Mesothelial cell of epicardium (in vitro differentiated cells): Measurements from ENCODE around the gene ACTN1. TPM values are rescaled to one million over a fixed set of nuclear protein-coding genes. Genes with fewer than 3 reads are reported as not detected.

Experiments used
- DNase-seq, 2 experiments: peaks; one replicate each; pipeline ENCODE4 v3.0.0; 2021; ENCODE audit warnings: low spot score in 2 of 2; ENCODE audit not compliant: unreplicated experiment in 2 of 2
- H3K27ac Mint-ChIP-seq: 2 replicates; pipeline ENCODE4 v1.8.0; 2021; ENCODE audit warnings: mixed read lengths
- H3K27me3 Mint-ChIP-seq: 2 replicates; pipeline ENCODE4 v1.8.0; 2021; ENCODE audit warnings: low read depth, mixed read lengths
- H3K36me3 Mint-ChIP-seq: 2 replicates; pipeline ENCODE4 v1.8.0; 2021; ENCODE audit warnings: mixed read lengths
- H3K4me1 Mint-ChIP-seq: 2 replicates; pipeline ENCODE4 v1.8.0; 2021; ENCODE audit warnings: mixed read lengths
- H3K4me3 Mint-ChIP-seq: 2 replicates; pipeline ENCODE4 v1.8.0; 2021; ENCODE audit warnings: mild to moderate bottlenecking, moderate library complexity, mixed read lengths
- H3K9me3 Mint-ChIP-seq: 2 replicates; pipeline ENCODE4 v1.8.0; 2021; ENCODE audit warnings: mixed read lengths
- CTCF ChIP-seq: fragments of 200-600 bp; sonication (generic); IDR thresholded peaks from one replicate; pipeline ENCODE4 v1.5.0; 2021; ENCODE audit warnings: antibody characterized with exemption; ENCODE audit not compliant: unreplicated experiment
- total RNA-seq: library from RNA; stranded (reverse); gene quantifications from 3 replicates; pipeline ENCODE4 v1.2.1, GENCODE V29; 2021

ACTN1 gene
- total RNA-seq, 1 donor from 2014 or later = 166 TPM

- Mint-ChIP-seq H3K27ac (no peak overlapping the region), H3K4me1 (no peaks in the 10 kb centered on the region), H3K4me3 (no peak overlapping the region), H3K9me3 (peaks cover 9% of the 10 kb centered on the region), H3K36me3 (no peaks in the 10 kb centered on the region), H3K27me3 (no peaks in the 10 kb centered on the region)
- TF ChIP-seq CTCF = no peak
- DNase-seq = no peak
Observed at GRCh38 chr14:68998062-68998461, 19.0 kb upstream of the ACTN1 start.

- Mint-ChIP-seq H3K27me3 (no peaks in the 10 kb centered on the region), H3K36me3 (no peaks in the 10 kb centered on the region), H3K4me3 (no peak overlapping the region), H3K27ac (no peak overlapping the region), H3K4me1 (no peaks in the 10 kb centered on the region), H3K9me3 (peaks cover 9% of the 10 kb centered on the region)
- DNase-seq = no peak
- no peak for TF ChIP-seq CTCF
Observed at GRCh38 chr14:68995731-68996130, 16.6 kb upstream of the ACTN1 start.

- no peak for TF ChIP-seq CTCF
- no peak for DNase-seq
- peaks cover 3% of the 10 kb centered on the region for H3K4me1 Mint-ChIP-seq
- H3K27ac Mint-ChIP-seq = no peak overlapping the region
- no peaks in the 10 kb centered on the region for H3K27me3 Mint-ChIP-seq
- peaks cover 9% of the 10 kb centered on the region for H3K9me3 Mint-ChIP-seq
- H3K4me3 Mint-ChIP-seq = no peak overlapping the region
- H3K36me3 Mint-ChIP-seq = no peaks in the 10 kb centered on the region
Observed at GRCh38 chr14:68994056-68994455, 15.0 kb upstream of the ACTN1 start.

GRCh38 chr14:68987653-68988036, 8.5 kb upstream of the ACTN1 start:
- DNase-seq = no peak
- H3K27me3 Mint-ChIP-seq = no peaks in the 10 kb centered on the region
- H3K27ac Mint-ChIP-seq = no peak overlapping the region
- H3K9me3 Mint-ChIP-seq = no peaks in the 10 kb centered on the region
- peaks cover 7% of the 10 kb centered on the region for H3K4me1 Mint-ChIP-seq
- H3K4me3 Mint-ChIP-seq = no peak overlapping the region
- H3K36me3 Mint-ChIP-seq = no peaks in the 10 kb centered on the region
- TF ChIP-seq CTCF = no peak

GRCh38 chr14:68986926-68987652, 8.0 kb upstream of the ACTN1 start:
- no peaks in the 10 kb centered on the region for H3K27me3 Mint-ChIP-seq
- H3K36me3 Mint-ChIP-seq = no peaks in the 10 kb centered on the region
- H3K27ac Mint-ChIP-seq = no peak overlapping the region
- no peak for TF ChIP-seq CTCF
- no peak for DNase-seq
- peaks cover 7% of the 10 kb centered on the region for H3K4me1 Mint-ChIP-seq
- H3K9me3 Mint-ChIP-seq = no peaks in the 10 kb centered on the region
- no peak overlapping the region for H3K4me3 Mint-ChIP-seq

- Mint-ChIP-seq H3K27me3 (no peaks in the 10 kb centered on the region), H3K36me3 (no peaks in the 10 kb centered on the region), H3K4me1 (peaks cover 14% of the 10 kb centered on the region), H3K27ac (no peak overlapping the region), H3K4me3 (no peak overlapping the region), H3K9me3 (no peaks in the 10 kb centered on the region)
- no peak for TF ChIP-seq CTCF
- DNase-seq = no peak
Observed at GRCh38 chr14:68986225-68986624, 7.1 kb upstream of the ACTN1 start.
